NCI-H748 (cell line): ENCODE measurements around the gene CCDC138.

Experiments
- DNase-seq: peaks from one replicate; lab custom pipeline; 2025; ENCODE audit not compliant: unreplicated experiment; lab: John Stamatoyannopoulos, UW

The CCDC138 gene

DNA sequence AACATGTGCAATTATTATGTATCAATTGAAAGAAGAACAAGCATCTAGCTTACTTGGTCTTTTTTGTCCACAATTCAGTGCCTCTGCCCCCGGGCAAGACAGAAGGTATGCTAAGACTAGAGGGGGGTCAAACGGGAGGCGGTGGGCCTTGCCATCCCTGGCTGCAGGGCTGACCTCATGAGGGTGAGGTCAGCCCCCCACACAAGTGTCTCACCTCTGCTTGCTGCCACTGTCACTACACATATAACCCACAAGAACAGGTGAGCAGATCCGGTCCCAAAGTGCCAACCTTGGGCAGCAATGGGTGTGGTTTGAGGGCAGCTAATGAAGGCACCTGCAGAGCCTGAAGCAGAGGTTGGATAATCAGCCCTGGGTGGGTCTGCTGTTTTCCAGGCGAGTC lies 131.0 kb downstream of the CCDC138 start:
- no peak for DNase-seq

DNA sequence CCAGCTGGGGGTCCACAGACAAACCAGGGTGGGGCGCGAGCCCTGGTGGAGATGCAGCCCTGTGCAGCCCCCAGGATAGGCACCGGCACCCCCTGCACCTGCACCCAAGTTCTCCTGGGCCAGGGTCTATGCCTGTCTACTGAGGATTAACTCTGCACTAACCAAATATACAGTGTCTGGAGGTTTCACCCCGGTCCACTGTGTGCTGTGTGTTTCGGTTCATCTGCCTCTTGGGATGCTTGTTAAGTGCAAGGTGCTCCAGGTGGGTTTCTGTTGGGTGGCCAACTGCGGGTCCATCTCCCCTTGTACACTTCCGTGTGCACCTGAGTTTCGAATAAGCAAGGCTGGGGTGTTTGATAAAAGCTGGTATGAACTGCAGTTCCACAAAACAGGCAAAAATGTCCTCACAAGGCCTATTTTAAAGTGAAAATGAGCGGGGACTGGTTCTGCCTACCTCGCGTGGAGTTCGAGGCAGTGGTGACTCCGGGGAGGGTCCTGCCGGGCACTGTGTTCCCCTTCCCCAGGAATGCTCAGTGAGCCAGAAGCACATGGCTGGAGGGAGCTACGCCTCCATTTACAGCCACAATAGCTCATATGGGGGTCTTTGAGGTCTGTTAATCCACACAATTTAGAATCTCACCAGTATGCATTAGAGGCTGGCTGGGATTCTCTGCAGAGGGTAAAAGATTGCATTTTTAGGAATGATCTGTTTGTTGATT lies 131.7 kb downstream of the CCDC138 start:
- no peak for DNase-seq

DNA sequence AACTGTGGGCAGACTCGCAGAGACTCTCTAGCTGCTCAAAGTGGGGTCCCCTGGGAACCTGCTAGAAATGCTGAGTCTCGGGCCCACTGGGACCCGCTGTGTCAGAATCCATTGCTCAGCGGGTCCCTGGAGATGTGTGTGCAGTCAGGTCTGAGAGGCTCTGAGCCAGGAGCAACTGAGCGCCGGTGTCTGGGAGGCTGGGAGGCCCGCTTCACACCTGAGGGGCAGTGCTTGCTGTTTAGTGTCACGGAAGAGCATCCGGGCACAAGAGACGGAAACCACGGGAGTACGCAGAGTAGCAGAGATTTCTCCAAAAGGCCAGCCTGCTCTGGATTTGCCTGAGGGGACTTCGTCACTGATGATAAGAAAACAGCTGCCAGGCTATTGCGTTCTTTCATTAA lies 132.4 kb downstream of the CCDC138 start:
- no peak for DNase-seq

DNA sequence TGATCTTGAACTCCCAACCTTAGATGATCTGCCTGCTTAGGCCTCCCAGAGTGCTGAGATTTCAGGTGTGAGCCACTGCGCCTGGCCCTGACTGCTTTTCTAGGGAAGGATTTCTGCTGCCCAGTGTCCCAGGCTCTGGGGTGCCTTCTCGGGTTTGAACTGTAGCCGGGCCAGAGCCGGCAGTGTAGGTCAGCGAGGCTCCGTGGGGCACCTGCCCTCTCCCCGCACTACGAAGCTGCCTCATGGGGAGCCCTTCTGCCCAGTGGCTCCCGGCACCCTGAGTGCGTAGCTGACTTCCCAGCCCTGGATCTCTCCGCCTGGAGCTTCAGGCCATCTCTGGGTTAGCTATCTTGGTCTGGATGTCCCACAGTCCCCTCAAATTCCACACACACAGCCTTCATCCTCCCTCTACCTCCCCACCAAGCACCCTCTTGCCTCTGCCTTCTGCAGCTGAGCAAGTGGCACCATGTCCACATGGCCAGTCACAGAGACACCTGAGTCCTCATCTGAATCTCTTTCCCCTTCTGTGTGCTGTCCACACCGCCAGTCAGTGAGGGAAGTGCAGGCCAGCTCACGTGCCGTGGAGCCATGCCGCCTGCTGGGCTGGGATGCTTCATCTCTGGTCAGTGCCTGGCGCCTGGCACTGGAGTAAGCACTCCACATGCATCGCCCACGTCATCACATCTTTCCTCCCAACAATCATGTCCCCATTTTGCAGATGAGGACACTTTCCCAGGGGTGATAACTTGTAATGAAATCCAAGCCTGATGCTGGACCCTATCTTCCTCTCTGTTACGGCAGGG lies 133.2 kb downstream of the CCDC138 start:
- no peak for DNase-seq

DNA sequence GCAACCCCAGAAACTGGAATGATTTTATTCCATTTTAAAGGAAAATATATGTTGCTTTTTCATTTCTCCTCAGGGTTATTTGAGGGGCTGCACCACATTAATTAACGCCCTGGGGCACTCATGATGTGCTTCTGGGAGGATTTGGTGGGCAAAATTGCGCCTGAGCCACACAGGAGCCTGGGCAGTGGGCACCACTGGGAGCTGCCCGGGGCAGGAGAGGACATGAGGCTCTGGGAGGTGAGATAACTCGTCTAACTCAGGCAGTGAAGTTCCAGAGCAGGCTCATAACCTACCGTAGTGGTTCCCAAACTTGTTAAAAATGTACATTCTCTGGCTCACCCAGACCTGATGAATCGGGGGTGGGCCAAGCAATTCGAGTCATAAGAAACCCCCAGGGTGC lies 134.1 kb downstream of the CCDC138 start:
- DNase-seq: no peak

DNA sequence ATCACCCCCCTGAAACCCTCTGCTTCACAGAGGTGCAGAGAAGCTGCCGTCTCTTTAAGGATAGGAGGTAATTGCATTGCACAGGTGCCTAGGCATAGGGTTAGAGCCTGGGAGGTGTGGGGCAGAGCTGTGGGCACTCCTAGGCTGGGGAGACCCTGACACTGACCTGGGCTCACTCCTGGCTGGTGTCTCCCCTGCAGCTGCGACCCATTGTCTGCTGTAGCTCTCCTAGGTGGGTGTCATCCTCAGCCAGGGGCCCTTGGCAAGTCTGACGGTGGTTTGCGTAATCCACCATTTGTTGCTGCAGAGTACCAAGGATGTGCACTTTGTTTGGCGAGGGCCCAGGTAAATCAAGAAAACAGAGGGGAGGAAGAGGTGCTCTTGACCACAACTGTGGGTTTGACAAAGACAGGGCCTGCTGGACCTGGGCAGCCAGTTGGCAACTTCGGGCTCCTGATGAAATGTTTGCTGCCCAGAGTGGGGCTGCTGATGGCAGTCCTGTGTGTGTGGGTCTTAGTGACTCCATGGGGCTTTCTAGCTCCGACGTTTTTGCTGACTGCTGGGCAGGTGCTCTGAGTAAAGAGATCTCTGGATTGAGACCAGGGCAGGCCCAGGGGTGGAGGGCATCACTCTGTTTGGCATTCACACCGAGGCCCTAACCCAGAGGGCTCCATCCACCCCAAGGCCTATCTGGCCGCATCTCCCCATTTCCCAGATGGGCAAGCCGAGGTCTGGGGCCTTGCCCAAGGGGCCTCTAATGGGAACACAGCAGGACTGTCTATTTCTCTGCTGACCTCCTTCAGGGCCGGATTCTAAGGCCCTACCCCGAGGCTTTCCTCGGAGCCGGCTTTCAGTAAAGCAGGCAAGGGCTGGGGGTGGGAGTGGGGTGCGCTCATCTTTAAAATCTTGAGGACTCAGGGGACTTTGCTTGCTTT lies 134.8 kb downstream of the CCDC138 start:
- DNase-seq: no peak

DNA sequence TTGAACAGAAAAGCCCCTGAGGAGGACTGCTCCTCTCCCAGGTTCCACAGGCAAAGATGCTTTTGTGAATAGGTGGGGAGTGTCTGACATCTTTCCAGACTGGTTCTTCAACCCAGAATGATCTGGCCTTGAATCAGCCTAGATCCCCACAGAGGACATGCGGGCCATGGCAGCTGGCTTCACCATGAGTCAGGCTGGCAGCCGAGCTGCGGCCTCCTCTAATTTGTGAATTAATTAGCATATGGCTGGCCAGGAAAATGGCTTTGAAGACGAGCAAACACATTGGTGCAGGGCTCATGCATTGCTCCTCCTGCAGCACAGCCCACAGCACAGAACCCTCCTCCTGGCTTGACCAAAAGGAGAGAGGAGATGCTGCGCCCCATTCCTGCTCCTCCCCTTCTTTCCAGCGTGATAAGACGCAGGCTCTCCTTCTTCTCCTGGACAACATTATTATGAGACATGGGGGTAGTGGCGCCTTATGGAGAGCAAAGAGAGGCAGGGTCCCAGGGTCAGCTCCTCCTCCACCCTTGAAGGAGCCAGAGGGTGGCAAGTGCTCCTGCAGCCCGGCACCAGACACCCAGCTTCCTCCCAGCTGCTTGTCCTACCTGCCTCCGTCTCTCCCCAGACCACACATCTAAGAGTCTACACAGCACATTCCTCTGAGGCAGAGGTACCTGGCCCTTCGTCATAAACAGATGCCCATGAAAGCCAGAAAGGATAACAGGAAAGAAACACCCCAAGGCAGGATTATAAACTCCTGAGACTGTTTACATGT lies 135.8 kb downstream of the CCDC138 start:
- no peak for DNase-seq

DNA sequence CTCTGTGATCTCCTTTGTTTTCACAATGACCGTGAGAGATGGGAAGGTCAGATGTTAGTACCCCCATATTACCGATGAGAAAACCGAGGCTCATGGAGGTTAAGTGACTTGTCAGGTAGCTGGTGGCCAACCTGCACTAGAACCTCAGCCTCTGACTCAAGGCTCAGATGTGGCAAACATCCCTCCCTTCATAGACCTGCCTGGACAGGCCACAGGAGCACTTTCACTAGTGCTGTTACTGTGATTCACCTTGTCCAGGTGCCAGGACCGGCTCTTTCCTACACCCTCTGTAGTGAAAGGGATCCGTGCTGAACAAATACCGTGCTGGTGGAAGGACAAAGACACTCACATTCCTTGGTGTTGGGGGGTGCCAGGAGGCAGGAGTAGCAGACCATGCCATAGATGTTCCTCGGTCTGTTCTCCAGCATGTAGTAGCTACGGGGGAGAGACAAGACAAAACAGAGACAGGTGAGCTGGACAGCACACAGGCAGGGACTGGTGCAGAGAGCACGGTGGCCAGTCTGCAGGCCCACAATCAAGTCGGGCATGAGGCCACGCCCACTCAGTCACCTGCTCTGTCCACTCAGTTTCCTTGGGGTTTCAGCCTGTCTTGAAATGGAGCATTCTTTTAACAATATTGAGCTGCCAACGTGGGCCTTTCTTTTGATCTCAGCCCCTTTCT lies 136.6 kb downstream of the CCDC138 start:
- no peak for DNase-seq

DNA sequence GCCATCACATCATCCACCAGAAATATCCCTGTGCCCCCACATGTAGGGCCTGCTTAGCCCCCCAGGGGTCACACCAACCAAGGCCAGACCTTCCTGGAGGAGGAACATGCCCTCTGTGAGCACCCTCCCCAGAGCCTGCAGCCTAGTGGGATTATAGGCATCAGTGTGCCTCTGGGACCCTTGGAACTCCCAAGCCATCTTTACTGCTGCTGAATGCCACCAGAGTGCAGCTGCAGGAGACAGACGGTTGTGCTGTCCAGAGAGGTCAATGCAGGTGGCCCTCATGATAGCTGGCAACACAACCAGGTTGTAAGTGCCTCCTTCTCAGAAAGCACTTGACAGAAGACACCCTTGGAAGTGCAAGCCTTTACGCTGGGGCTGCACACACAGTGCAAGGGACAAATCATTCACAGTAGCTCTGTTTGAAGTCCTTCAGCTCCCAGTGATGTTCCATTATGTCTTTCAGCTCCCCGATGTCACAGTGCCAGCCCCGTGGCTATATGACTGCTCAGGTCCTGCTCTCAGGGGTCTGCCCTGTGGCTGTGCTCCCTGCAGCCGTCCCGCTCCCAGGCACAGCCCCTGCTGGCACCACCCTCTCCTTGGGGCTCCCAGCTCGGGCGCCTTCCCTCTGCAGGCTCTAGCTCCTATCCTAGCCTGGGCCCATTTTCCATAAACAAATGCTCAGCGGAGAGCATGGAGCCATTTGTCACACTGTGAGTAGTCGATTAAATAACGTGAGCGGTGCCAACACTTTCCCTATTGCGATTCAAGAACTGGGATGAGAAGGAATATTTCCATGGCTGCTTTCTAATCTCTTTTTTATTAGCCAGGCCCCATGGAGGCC lies 137.4 kb downstream of the CCDC138 start:
- DNase-seq: no peak

DNA sequence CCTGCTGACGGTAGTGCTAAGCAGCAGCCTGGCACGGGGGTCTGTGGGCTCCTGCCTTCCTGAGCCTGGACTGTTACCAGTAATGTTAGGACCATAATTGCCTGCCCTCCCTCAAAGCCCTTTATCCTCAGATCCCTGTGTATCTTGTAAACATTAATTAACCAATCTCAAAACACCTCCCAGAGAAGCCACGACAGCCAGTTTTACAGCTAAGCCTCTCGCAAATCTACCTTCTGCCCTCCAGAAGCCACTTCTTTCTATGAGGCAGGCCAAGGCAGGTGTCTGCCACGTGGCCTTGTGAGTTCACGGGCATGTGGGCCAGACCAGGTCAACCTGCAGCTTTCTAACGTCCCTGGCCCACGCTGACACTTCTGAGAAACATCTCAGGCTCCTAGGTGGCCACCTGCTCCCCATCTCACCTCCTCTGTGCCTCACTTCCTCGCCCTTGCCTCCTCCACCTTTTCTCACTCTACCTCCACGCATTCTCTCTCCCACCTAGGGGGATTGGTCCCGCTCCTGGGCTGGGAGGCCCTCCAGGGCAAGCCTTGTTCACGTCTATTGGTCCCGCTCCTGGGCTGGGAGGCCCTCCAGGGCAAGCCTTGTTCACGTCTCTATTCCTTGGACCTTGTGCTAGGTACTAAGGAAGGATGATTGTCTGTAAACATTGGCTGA lies 138.1 kb downstream of the CCDC138 start:
- DNase-seq: peak; percentile 7

DNA sequence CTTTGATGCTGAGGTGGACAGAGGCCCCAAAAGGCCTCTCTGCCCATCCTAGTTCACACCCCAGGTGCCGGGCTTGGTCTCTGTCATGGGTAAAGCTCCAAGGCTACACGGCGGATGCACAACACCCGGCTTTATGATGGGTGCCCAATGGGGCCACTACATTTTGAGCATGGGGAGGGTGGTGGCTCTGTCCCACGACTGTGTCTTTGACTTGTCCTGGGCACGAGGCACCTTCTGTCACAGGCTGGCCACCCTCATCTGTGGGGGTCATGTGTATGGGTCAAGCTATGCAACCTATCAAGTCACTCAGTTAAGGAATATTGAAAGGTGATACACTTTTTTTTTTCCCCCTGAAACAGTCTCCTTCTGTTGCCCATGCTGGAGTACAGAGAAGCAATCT lies 138.7 kb downstream of the CCDC138 start:
- DNase-seq: no peak

DNA sequence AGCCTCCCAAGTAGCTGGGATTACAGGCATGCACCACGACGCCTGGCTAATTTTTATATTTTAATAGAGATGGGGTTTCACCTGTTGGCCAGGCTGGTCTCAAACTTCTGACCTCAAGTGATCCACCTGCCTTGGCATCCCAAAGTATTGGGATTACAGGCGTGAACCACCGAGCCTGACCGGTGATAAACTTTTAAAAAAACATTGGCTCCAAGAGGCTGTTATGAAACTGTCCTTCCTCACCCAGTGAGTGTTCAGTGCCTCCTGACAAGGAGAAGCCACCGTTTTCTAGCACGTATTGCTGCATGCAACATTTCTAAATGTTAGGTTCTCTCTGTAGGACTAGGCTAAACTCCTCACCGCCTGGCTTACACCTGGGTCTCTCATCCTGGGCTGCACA lies 139.2 kb downstream of the CCDC138 start:
- DNase-seq: no peak
